Loucy (cell line): Measurements from ENCODE around the gene SIRT7.

ENCODE experiments used
- EZH2phosphoT487 ChIP-seq: fragments of 200-600 bp; IDR thresholded peaks from 2 replicates; pipeline ENCODE4 v1.6.1; 2018; ENCODE audit warnings: antibody characterized with exemption, mild to moderate bottlenecking, moderate library complexity, borderline replicate concordance
- TF ChIP-seq, protein P1 (sequence below): fragments of 200-600 bp; sonication (generic); conservative IDR thresholded peaks from 2 replicates; pipeline ENCODE4 v1.5.1; 2014; ENCODE audit warnings: mild to moderate bottlenecking, antibody characterized with exemption, low read length

GRCh38 chr17:81904600-81905423 lies 13.2 kb downstream of the SIRT7 start:
- TF ChIP-seq, protein P1, sequence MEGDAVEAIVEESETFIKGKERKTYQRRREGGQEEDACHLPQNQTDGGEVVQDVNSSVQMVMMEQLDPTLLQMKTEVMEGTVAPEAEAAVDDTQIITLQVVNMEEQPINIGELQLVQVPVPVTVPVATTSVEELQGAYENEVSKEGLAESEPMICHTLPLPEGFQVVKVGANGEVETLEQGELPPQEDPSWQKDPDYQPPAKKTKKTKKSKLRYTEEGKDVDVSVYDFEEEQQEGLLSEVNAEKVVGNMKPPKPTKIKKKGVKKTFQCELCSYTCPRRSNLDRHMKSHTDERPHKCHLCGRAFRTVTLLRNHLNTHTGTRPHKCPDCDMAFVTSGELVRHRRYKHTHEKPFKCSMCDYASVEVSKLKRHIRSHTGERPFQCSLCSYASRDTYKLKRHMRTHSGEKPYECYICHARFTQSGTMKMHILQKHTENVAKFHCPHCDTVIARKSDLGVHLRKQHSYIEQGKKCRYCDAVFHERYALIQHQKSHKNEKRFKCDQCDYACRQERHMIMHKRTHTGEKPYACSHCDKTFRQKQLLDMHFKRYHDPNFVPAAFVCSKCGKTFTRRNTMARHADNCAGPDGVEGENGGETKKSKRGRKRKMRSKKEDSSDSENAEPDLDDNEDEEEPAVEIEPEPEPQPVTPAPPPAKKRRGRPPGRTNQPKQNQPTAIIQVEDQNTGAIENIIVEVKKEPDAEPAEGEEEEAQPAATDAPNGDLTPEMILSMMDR, result no peak
- TF ChIP-seq EZH2phosphoT487, result no peak
